ENCODE data around the gene SGCE.
"Not testable (repeated sequence)": the region's sequence is repeated elsewhere in the genome, so short reads cannot be mapped to it uniquely, and the experiment has no call there.

The SGCE gene

GRCh38 chr7:94655848-94656657 lies at the start of gene SGCE:
SGCE (minus strand) TSS chr7:94656133; CDS start chr7:94656098, 35 bp downstream.
- Mint-ChIP-seq H3K4me3 (peak within 1 kb of the TSS; percentile 61), H3K27ac (peak within 1 kb of the TSS; percentile 81), H3K4me1 (peaks cover 23% of the 10 kb centered on the region), H3K27me3 (peaks cover 31% of the 10 kb centered on the region), H3K36me3 (no peaks in the 10 kb centered on the region), H3K9me3 (no peaks in the 10 kb centered on the region)
- CTCF ChIA-PET = interaction anchor here (0.6 to 1.3 kb wide), 5 partner anchors 66 to 820 kb away, joined by 3 to 4 read pairs (median 3); no protein-coding TSS in a partner anchor
- DNase-seq = peak; percentile 39

GRCh38 chr7:94705155-94706021 lies 49.5 kb upstream of the SGCE start:
- H3K4me1 Mint-ChIP-seq, H3K4me3 Mint-ChIP-seq, H3K27ac Mint-ChIP-seq, CTCF ChIA-PET, H3K9me3 Mint-ChIP-seq, H3K27me3 Mint-ChIP-seq, H3K36me3 Mint-ChIP-seq, DNase-seq: not testable (repeated sequence)

- CTCF ChIA-PET = interaction anchor here (0.7 to 0.9 kb wide), 2 partner anchors 41 to 948 kb away, joined by 3 to 4 read pairs; no protein-coding TSS in a partner anchor
- Mint-ChIP-seq H3K9me3 (no peaks in the 10 kb centered on the region), H3K27ac (no peak overlapping the region), H3K27me3 (no peaks in the 10 kb centered on the region), H3K36me3 (no peaks in the 10 kb centered on the region), H3K4me1 (no peaks in the 10 kb centered on the region), H3K4me3 (no peak overlapping the region)
- no peak for DNase-seq
Measured at GRCh38 chr7:94701555-94701973, 45.6 kb upstream of the SGCE start.

GRCh38 chr7:94700926-94701554 lies 45.1 kb upstream of the SGCE start:
- CTCF ChIA-PET = no interaction called here
- no peaks in the 10 kb centered on the region for H3K4me1 Mint-ChIP-seq
- no peaks in the 10 kb centered on the region for H3K27me3 Mint-ChIP-seq
- DNase-seq = no peak
- H3K4me3 Mint-ChIP-seq = no peak overlapping the region
- H3K9me3 Mint-ChIP-seq = no peaks in the 10 kb centered on the region
- no peaks in the 10 kb centered on the region for H3K36me3 Mint-ChIP-seq
- H3K27ac Mint-ChIP-seq = no peak overlapping the region

- no peak for DNase-seq
- no peaks in the 10 kb centered on the region for H3K36me3 Mint-ChIP-seq
- H3K27ac Mint-ChIP-seq = no peak overlapping the region
- no peaks in the 10 kb centered on the region for H3K27me3 Mint-ChIP-seq
- no peaks in the 10 kb centered on the region for H3K9me3 Mint-ChIP-seq
- no peaks in the 10 kb centered on the region for H3K4me1 Mint-ChIP-seq
- no peak overlapping the region for H3K4me3 Mint-ChIP-seq
- CTCF ChIA-PET = no interaction called here
Measured at GRCh38 chr7:94698275-94698674, 42.3 kb upstream of the SGCE start.

GRCh38 chr7:94697035-94697974 lies 41.4 kb upstream of the SGCE start:
- Mint-ChIP-seq H3K27ac (no peak overlapping the region), H3K36me3 (no peaks in the 10 kb centered on the region)

GRCh38 chr7:94687810-94688209 lies 31.9 kb upstream of the SGCE start:
- CTCF ChIA-PET = no interaction called here
- H3K4me1 Mint-ChIP-seq = no peaks in the 10 kb centered on the region
- H3K27me3 Mint-ChIP-seq = no peaks in the 10 kb centered on the region
- no peak overlapping the region for H3K27ac Mint-ChIP-seq
- DNase-seq = no peak
- no peaks in the 10 kb centered on the region for H3K36me3 Mint-ChIP-seq
- H3K4me3 Mint-ChIP-seq = no peak overlapping the region
- H3K9me3 Mint-ChIP-seq = no peaks in the 10 kb centered on the region

More at GRCh38 chr7:94697035-94697974, 41.4 kb upstream of the SGCE start:
- DNase-seq = no peak
- CTCF ChIA-PET = no interaction called here
- Mint-ChIP-seq H3K27me3 (no peaks in the 10 kb centered on the region), H3K4me3 (no peak overlapping the region), H3K4me1 (no peaks in the 10 kb centered on the region), H3K9me3 (no peaks in the 10 kb centered on the region)

GRCh38 chr7:94687076-94687475 lies 31.1 kb upstream of the SGCE start:
- H3K36me3 Mint-ChIP-seq = no peaks in the 10 kb centered on the region
- H3K9me3 Mint-ChIP-seq = no peaks in the 10 kb centered on the region
- no peaks in the 10 kb centered on the region for H3K4me1 Mint-ChIP-seq
- H3K27me3 Mint-ChIP-seq = no peaks in the 10 kb centered on the region
- DNase-seq = no peak
- H3K4me3 Mint-ChIP-seq = no peak overlapping the region
- CTCF ChIA-PET = no interaction called here
- no peak overlapping the region for H3K27ac Mint-ChIP-seq

GRCh38 chr7:94683066-94683465 lies 27.1 kb upstream of the SGCE start:
- no peak overlapping the region for H3K27ac Mint-ChIP-seq
- H3K4me1 Mint-ChIP-seq = no peaks in the 10 kb centered on the region
- H3K36me3 Mint-ChIP-seq = no peaks in the 10 kb centered on the region
- CTCF ChIA-PET = no interaction called here
- H3K4me3 Mint-ChIP-seq = no peak overlapping the region
- no peaks in the 10 kb centered on the region for H3K27me3 Mint-ChIP-seq
- DNase-seq = no peak
- no peaks in the 10 kb centered on the region for H3K9me3 Mint-ChIP-seq

- Mint-ChIP-seq H3K4me3 (no peak overlapping the region), H3K4me1 (no peaks in the 10 kb centered on the region), H3K27ac (no peak overlapping the region), H3K36me3 (no peaks in the 10 kb centered on the region), H3K9me3 (no peaks in the 10 kb centered on the region), H3K27me3 (no peaks in the 10 kb centered on the region)
- CTCF ChIA-PET = no interaction called here
- no peak for DNase-seq
Measured at GRCh38 chr7:94679358-94679757, 23.4 kb upstream of the SGCE start.

- Mint-ChIP-seq H3K4me3 (no peak overlapping the region), H3K4me1 (no peaks in the 10 kb centered on the region), H3K27me3 (no peaks in the 10 kb centered on the region), H3K9me3 (no peaks in the 10 kb centered on the region), H3K36me3 (no peaks in the 10 kb centered on the region), H3K27ac (no peak overlapping the region)
- DNase-seq = no peak
- CTCF ChIA-PET = no interaction called here
Measured at GRCh38 chr7:94676431-94676830, 20.5 kb upstream of the SGCE start.

- Mint-ChIP-seq H3K27ac (no peak overlapping the region), H3K27me3 (no peaks in the 10 kb centered on the region), H3K9me3 (no peaks in the 10 kb centered on the region), H3K36me3 (no peaks in the 10 kb centered on the region), H3K4me1 (no peaks in the 10 kb centered on the region), H3K4me3 (no peak overlapping the region)
- DNase-seq = no peak
- CTCF ChIA-PET = no interaction called here
Measured at GRCh38 chr7:94675356-94675755, 19.4 kb upstream of the SGCE start.

- CTCF ChIA-PET = no interaction called here
- no peak for DNase-seq
- no peak overlapping the region for H3K4me3 Mint-ChIP-seq
- H3K27ac Mint-ChIP-seq = no peak overlapping the region
- no peaks in the 10 kb centered on the region for H3K36me3 Mint-ChIP-seq
- no peaks in the 10 kb centered on the region for H3K4me1 Mint-ChIP-seq
- no peaks in the 10 kb centered on the region for H3K27me3 Mint-ChIP-seq
- H3K9me3 Mint-ChIP-seq = no peaks in the 10 kb centered on the region
Measured at GRCh38 chr7:94671444-94672235, 15.7 kb upstream of the SGCE start.
